HepG2 (cell line): ENCODE measurements around the gene FAM53B.

Experiments
- ESRRA ChIP-seq: sonication (generic); formaldehyde crosslinking; IDR thresholded peaks from 2 replicates; pipeline ENCODE4 v1.5.1; 2020; ENCODE audit warnings: mild to moderate bottlenecking, low read depth, missing genetic modification reagents
- HCFC1 ChIP-seq: fragments of 150-350 bp; IDR thresholded peaks from 2 replicates; pipeline ENCODE4 v1.6.1; 2014; ENCODE audit warnings: low read depth, low read length
- POLR2AphosphoS5 ChIP-seq: IDR thresholded peaks from 2 replicates; pipeline ENCODE4 v1.6.1; 2012; ENCODE audit warnings: low read depth, low read length
- RFXAP ChIP-seq: sonication (generic); formaldehyde crosslinking; IDR thresholded peaks from 2 replicates; pipeline ENCODE4 v1.4.0; 2020; ENCODE audit warnings: missing genetic modification reagents, borderline replicate concordance
- SCMH1 ChIP-seq: sonication (generic); formaldehyde crosslinking; IDR thresholded peaks from 2 replicates; pipeline ENCODE4 v1.9.0; 2021; ENCODE audit warnings: missing genetic modification reagents, mild to moderate bottlenecking, borderline replicate concordance
- SMC3 ChIP-seq: IDR thresholded peaks from 2 replicates; pipeline ENCODE4 v1.6.1; 2011; ENCODE audit warnings: low read length, improper control_type of control experiment
- SOX5 ChIP-seq: IDR thresholded peaks from 2 replicates; pipeline ENCODE4 v1.6.1; 2016; ENCODE audit warnings: borderline replicate concordance
- ZNF543 ChIP-seq: sonication (generic); formaldehyde crosslinking; IDR thresholded peaks from 2 replicates; pipeline ENCODE4 v1.4.0; 2020; ENCODE audit warnings: mild to moderate bottlenecking, missing genetic modification reagents

DNA sequence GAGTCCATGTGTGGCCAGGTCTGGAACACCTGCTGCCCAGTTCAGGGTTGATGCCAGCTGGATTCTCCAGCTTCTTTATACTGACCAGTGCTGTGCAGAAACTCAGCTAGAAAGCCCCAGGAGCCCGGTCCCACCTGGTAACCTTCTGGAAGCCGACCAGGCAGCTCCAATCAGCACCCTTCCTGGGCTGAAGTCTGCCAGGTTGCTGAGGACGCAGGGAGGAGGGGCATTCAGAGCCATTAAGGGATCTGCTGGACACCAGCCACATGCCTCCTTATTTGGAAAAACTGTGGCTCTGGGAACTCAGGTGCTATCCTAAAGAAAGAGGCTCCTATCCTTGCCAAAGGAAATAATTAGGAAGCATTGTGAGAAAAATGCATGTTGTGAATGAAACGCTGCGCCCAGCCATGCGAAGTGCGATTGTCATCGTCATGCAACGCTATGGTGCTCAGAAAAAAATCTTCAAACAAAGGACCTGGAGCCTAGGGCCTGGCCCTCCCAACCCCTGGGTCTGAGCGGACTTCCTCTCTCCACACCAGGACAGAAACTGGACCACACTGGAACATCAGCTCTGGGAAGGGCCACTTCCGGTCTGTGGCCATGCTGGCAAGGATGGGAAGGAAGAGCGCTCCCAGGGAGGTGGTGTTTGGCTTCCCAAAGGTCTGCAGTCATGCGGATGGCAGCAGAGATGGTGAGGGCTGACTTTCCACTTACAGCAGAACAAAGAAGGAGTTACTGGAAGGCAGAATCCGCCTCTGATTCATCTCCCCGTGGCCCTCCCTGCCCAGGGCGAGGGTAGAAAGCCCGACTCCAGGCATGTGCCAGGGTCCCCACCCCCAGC, 90.1 kb downstream of the FAM53B start:
- no peak for TF ChIP-seq RFXAP (CRISPR knock-in tag)
- TF ChIP-seq SMC3, result no peak
- TF ChIP-seq POLR2AphosphoS5, result no peak
- no peak for TF ChIP-seq SCMH1 (CRISPR knock-in tag)
- TF ChIP-seq SOX5 (CRISPR knock-in tag), result no peak
- no peak for TF ChIP-seq ESRRA (CRISPR knock-in tag)
- no peak for TF ChIP-seq HCFC1
- no peak for TF ChIP-seq ZNF543 (CRISPR knock-in tag)
